Activated CD4-positive, alpha-beta T cell treated with anti-CD3 and anti-CD28 coated beads, Interleukin-10, Interleukin-2, amounts not matched to agents 100 ng/mL and 50 ng/mL, durations not matched to agents 16 hours and 8 hours (primary cell): ENCODE results near the gene ZSCAN5A.
"Not testable (repeated sequence)": the region's sequence is repeated elsewhere in the genome, so short reads cannot be mapped to it uniquely, and the experiment has no call there.

Source experiments
- DNase-seq: peaks from one replicate; pipeline ENCODE4 v3.0.0-alpha.2; 2020

The ZSCAN5A gene, protein sequence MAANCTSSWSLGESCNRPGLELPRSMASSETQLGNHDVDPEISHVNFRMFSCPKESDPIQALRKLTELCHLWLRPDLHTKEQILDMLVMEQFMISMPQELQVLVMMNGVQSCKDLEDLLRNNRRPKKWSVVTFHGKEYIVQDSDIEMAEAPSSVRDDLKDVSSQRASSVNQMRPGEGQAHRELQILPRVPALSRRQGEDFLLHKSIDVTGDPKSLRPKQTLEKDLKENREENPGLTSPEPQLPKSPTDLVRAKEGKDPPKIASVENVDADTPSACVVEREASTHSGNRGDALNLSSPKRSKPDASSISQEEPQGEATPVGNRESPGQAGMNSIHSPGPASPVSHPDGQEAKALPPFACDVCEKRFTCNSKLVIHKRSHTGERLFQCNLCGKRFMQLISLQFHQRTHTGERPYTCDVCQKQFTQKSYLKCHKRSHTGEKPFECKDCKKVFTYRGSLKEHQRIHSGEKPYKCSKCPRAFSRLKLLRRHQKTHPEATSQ

DNA sequence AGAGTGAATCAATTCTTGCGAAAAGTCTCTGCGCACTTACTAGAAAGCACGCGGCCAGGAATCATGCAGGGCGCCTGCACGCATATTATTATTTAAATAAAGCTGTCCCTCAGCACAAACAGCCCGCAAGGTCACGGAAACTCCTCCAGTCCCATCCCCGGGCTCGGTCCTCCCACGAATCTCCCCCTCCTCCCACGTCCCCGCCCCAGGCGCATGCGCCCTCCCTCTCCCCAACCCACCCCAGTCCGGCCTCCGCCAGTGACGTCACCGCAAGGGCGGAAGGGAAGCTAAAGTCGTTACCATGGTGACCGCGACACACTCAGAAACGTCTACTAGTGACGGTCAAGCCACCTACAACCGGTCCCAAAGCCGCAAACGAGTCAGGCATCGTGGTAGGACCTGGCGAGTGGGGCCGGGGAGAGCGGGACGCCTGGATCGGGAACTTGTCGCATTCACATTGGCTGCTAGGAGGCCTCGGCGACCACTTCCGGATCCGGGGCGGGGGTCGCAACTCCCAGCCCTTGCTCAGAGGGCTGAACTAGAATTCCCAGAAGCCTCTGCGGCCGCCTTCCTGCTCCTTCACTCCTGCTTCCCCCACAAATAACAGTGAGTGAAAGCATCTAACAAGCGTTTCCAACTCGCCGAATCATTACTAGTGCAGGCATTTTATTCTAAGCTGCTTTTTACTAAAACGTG is at the start of gene ZSCAN5A:
Gene ZSCAN5A, minus strand, starts transcription at position 459 of the 696 bp plus-strand sequence. CDS start 89,793 bp downstream, outside the sequence.
- DNase-seq: peak; percentile 97

DNA sequence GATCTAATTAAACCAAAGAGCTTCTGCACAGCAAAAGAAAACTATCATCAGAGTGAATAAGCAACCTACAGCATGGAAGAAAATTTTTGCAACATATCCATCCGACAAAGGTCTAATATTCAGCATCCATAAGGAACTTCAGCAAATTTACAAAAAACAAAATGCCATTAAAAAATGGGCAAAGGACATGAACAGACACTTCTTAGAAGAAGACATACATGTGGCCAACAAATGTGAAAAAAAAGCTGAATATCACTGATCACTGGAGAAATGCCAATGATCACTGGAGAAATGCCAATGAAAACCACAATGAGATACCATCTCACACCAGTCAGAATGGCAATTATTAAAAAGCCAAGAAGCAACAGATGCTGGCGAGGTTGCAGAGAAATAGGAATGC is 46.2 kb upstream of the ZSCAN5A start:
- no peak for DNase-seq

DNA sequence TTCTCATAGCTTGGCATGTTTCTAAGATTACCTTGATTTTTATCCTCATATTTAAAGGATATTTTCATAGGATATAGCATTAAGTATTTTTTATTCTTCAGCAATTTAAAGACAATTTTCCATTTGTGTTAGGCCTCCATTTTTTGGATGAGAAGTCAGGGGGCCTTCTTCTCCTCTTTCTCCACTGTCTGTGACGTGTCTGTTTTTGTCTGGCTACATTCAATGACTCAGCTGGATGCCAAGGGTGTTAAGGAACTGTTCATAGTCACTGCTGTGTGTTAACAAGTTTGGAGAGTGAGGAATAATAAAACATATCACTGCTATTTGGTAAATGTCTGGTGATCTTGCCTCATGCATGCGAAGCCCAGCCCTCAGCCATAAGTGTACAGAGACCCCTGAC is 42.3 kb upstream of the ZSCAN5A start:
- DNase-seq: no peak

DNA sequence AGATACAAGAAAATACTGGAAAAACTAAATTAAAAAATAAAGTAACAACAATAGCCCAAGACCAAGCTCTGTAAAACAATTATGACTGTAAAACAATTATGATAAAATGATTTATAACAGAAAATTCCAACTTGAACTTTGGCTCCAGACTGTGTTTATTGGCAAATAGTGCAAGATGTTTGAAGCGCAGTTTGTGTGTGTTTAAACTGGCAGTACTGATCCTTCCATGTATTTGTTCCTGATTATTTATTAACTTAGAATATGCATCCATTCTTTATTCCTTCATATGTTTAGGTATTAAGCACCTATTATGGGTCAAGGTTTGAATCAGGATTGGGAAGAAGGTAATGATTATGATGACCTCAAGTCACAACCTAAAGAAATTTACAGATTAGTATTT is 40.9 kb upstream of the ZSCAN5A start:
- no peak for DNase-seq

DNA sequence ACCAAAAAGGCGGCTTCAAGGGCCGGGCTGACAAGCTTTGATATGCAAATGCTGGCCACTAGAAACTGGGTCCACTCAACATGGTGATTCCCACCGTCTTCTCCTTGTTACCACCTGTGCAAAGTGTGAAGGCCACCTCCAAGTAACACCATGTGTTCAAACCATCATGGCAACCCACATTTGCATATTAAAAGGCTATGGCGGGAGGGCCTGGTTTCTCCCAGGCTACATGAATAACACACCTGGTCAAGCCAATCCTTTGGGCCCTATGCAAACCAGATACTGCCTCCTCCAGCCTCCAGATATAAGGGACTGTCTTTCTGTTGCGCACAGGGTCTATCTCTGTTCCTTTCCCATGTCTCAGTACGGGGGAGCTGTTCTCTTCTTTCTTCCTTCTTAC is 36.6 kb upstream of the ZSCAN5A start:
- no peak for DNase-seq

DNA sequence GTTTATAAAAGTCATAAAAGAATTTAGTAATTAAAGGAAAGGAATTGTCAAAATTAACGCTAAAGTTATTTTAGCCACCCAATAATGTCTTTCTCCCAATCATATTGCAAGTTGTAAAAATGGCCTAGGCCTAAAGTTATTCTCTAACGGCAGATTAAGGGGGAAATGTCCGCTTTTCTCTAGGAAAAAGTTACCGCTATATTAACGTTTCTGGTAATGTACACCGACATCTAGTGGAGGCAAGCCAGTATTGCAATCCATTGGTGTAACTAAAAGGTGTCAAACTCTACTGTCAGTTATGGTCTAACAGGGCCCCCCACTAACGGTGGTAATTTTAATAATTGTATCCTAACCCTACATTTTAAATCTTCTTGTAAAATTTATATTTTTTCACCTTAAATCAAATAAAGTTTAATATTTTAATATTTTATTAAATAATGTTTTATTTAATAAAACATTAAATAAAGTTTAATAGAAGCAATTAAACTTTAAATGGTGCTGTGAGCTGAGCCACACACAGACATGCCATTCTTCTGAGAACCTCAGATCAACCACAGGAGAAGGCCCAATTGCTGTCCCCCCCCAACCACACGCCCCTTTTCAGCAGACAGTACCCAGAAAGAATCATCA is 35.9 kb upstream of the ZSCAN5A start:
- DNase-seq: peak; percentile 52

DNA sequence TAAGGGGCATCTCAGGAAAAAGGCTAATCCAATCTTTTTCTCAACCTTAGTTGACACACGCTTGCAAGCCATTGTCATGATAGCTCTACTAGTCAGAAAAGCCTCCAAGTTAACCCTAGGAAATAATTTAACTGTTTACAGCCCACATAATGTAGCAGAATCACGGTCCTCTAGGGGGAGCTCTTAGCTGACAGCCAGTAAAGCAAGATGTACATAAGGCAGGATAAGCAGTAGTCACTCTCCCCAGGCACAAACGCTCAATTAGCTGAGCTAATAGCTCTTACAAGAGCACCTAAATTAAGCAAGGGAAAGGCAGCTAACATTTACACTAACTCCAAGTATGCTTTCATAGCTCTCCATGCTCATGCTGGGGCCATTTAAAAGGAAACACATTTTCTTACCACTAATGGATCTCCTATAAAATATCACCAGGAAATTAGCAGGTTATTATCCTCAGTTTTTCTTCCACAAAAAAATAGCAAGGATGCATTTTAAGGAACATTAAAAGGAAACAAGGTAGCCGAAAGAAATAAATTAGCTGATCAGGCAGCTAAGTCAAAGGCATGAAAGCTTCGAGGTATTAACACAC is 33.7 kb upstream of the ZSCAN5A start:
- DNase-seq: peak; percentile 43

DNA sequence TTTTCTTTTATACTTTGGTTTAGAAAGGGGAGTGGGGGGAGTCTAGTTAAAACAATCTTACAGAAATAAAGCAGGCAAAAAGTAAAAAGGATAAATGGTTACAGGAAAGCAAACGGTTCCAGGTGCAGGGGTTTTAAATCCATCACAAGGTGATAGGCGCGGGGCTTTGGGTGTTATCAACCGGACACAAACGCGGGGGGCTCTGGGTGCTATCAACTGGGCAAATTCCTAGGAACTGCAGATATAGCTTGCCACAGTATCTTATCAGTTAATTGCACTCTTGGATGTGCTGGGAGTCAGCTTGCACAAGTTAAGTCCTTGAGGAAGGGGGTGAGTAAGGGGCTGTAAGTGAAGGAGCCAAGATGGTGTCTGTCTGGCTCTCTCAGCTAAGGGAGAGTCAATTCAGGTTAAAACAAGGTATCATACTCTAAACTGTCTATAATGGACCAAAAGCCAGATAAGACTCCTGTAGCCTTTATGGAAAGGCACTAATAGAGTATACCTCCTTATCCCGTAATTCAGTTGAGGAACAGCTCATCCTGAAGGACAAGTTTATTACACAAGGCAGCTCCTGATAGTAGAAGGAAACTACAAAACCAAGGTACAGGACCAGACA is 32.6 kb upstream of the ZSCAN5A start:
- no peak for DNase-seq

DNA sequence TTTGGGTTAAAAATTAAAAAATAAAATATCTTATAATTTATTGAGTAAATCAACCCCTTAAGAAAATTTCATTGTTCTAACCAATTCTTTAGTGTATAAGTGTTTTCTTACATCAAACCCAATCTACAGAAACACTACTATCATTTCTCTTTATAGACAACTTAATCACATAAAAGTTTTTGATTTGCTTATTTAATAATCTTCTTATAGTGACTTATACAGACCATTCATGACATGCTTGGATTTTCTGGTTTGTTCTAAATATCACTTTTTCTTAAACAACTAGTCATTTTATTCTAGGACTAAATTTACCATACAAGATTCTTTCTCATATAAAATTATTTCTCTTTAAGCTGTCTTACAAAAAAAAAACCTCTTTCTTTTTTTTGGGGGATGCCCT is 27.3 kb upstream of the ZSCAN5A start:
- DNase-seq: no peak

DNA sequence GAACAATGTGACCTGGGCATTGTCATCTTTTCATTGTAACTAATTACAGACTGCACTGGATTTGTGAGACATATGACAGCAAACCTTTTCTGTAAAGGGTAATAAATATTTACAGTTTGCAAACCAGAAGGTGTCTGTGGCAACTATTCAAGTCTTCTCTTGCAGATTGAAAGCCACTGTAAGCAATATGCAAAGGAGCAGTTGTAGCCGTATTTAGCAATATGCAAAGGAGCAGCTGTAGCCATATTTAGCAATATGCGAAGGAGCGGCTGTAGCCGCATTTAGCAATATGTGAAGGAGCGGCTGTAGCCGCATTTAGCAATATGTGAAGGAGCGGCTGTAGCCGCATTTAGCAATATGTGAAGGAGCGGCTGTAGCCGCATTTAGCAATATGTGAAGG is 24.4 kb upstream of the ZSCAN5A start:
- not testable (repeated sequence) for DNase-seq

DNA sequence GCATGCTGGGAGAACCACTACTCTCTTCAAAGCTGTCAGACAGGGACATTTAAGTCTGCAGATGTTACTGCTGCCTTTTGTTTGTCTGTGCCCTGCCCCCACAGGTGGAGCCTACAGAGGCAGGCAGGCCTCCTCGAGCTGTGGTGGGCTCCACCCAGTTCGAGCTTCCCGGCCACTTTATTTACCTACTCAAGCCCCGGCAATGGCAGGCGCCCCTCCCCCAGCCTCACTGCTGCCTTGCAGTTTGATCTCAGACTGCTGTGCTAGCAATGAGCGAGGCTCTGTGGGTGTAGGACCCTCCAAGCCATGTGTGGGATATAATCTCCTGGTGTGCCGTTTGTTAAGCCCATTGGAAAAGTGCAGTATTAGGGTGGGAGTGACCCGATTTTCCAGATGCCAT is 22.4 kb upstream of the ZSCAN5A start:
- not testable (repeated sequence) for DNase-seq

DNA sequence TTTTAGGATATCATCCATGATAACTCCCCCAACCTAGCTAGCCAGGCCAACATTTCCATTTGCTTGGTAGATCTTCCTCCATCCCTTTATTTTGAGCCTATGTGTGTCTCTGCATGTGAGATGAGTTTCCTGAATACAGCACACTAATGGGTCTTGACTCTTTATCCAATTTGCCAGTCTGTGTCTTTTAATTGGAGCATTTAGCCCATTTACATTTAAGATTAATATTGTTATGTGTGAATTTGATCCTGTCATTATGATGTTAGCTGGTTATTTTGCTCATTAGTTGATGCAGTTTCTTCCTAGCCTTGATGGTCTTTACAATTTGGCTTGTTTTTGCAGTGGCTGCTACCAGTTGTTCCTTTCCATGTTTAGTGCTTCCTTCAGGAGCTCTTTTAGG is 20.7 kb upstream of the ZSCAN5A start:
- DNase-seq: not testable (repeated sequence)

DNA sequence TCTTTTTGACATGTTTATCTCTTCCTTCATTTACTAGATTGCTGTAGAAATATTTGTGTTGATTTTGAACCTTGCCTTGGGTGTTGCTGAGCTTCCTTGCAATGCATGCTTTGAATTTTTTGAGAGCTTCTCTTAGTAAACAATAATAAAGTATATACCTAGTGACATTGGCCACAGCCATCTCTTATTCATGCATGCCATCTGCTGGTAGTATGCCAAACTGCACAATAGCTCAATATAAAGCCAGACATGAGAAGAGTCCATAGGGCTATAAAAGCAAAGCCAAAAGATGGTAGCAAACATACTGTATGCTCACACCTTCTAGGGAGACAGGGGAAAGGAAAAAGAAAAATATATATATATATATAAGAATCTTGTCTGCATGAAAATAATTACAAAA is 18.9 kb upstream of the ZSCAN5A start:
- DNase-seq: peak; percentile 56

DNA sequence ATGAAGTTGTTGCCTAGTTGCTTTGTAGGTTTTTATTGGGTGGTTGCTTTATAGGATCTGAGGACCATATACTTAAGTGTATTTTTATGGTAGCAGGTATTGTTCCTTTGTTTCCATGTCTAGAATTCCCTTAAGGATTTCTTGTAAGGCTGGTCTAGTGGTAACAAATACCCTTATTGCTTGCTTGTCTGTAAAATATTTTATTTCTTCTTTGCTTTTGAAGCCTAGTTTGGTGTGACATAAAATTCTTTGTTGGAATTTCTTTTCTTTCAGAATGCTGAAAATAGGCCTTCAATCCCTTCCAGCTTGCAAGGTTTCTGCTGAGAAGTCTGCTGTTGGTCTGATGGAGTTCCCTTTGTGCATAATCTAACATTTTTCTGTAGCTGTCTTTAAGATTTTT is 18.1 kb upstream of the ZSCAN5A start:
- DNase-seq: no peak

DNA sequence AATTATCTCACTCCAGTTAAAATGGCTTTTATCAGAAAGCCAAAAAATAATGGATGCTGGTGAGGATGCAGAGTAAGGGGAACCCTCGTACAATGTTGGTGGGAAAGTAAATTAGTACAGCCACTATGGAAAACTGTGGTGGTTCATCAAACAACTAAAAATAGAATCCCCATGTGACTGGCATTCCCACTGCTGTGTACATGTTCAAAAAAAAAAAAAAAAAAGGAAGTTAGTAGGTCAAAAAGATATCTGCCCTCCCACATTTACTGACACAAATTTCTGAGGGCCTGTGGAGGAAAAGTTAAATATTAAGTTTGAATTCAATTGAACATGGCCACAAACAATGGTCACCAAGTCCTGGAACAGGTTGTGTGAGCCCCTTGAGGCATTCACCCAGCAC is 9.8 kb upstream of the ZSCAN5A start:
- DNase-seq: no peak

DNA sequence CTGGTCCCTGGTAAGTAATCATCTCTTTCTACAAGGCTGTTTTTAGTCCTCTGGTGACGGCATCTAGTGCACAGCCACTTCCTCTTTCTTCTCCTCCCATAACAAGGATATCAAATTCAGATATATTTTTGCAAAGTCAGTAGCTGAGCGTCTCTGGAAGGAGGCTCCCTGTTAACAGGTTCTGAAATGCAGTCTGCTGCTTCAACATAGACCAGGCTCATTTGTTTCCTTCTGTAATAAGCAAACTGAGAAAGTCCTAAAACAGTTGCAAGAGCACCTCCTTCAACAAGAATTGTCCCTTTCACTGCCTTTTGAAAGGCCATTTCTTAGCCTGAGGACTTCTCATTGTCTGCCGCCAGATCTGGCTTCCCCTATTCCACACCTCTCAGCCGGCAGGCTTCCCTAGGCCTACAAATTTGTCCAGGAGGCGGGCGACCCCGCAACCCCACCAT is 7.4 kb upstream of the ZSCAN5A start:
- DNase-seq: no peak

DNA sequence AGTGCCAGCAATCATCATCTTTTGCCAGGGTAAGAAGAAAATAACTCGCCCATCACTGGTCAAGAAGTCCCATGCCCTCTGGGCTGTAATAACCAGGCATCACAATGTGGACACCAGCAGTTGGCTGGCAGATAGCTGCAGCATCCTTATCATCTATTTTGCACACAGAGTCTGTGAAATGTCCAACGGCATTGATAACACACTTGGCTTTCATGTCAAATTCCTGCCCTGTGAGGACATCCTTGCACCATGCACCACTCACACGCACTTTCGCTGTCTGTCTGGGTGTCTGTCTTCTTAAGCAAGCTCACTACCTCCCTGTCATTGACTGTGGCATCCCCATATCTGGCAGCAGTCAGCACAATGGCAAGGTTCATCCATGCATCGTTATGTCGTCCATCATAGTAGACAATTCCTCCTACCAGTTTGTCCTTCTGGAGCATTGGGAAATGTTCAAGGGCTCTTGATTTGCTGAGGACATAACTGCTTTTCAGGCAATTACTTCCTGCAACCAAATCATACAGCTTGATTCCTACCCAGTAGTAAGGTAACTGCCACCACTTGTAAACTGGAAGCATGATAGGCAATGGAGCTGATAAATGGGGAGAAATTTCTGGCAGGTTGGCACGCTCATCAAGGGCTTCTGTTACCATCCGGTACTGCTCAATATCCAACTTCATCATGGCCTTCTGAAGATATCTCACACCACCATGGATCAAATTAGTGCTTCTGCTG is 6.8 kb upstream of the ZSCAN5A start:
- no peak for DNase-seq

DNA sequence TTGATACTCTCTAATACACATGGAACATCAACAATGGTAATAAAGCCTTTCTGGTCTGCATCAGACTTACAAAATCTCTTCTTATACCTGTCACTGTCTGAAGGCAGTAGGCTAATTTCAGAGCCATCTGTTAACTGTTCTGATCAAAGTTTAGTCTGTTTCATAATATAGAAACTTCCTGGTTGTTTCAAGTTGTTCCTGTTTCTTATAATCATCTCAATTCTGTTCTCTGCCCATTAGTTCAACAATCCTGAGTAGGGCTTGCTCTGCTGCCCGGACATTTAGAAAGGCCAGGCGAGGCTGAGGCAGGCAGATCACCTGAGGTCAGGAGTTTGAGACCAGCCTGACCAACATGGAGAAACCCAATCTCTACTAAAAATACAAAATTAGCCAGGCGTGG is 5.4 kb upstream of the ZSCAN5A start:
- no peak for DNase-seq

DNA sequence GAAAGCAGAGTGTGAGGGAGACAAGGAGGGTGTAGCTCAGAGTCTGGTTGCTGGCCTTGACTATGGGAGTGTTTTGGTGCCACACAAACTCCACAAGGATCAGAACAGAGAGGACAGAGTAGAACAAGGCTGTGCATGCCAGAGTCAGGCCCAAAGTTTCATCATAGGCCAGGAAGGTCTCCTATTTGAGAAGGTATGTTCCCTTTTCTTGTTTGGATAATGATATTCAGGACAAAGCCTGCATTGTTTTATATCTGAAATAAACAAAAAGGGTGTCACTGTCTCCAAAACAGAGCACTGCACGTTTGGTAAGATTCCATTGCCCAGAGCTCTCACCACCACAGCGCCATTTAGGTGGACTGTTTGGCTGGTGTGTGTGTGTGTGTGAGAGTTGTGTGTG is 3.1 kb upstream of the ZSCAN5A start:
- no peak for DNase-seq

DNA sequence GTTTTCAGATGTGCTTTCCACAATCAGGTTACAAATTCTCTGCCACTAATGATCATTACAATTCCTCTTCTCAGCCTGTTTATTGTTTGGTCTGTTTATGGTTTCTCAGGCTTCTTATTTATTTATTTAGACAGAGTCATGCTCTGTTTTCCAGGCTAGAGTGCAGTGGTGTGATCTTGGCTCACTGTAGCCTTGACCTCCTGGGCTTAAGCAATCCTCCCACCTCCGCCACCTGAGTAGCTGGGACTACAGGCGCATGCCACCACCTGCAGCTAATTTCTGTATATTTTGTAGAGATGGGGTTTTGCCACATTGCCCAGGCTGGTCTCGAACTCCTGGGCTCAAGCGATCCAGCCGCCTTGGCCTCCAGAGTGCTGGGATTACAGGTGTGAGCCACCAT is 2.1 kb upstream of the ZSCAN5A start:
- DNase-seq: no peak

DNA sequence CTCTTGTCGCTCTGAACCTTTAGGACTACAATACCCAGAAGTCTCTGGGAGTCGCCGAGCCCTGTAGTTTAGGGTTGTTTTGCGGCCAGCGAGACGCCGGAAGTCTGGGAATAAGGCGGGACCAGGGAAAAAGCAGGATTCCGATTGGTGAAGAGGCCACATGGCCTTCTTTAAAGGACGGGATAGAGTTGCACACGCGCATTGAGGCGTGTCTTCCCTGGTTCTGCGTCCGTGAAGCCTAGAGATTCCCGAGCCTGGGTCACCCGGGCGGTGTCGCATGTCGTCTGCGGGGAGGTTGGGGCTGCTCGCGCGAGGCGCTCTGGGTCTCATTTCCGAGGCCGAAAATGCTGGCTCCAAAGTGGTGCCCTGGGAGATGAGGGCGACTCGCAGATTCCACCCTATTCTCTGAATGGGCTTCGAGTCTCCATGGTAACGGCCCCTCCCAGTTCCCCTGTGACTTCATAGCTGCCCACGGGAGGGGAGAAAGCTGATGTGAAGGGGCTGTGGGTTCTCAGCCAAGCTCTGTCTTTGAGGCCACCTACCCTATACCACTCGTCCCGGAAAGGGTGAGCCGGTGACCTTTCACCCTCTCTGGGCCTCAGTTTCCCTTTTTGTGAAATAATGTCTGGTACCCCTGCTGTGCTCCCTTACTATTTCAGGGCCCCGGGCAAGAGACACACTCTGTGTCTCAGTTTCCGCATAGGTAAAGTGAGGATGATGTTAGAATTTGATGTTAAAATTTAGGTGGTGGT is 614 bp upstream of the ZSCAN5A start:
- peak; percentile 96 for DNase-seq
